GM13976 (cell line): Measurements from ENCODE around the gene ECI1.
A peak's percentile ranks its signal among the peaks of the same experiment; 100 is the strongest.
"Not testable (repeated sequence)": the region's sequence is repeated elsewhere in the genome, so short reads cannot be mapped to it uniquely, and the experiment has no call there.

Source experiments
- DNase-seq: peaks from one replicate; pipeline ENCODE4 v3.0.0; 2012; ENCODE audit warnings: low spot score
- in situ Hi-C: fragments of 300-500 bp; cut with MboI; formaldehyde crosslinking; loops from one replicate; pipeline ENCODE4 v1.12.0; 2022; ENCODE audit warnings: low sequenced_read_pairs, mixed read lengths, inconsistent platforms; ENCODE audit not compliant: unreplicated experiment
- TF ChIP-seq, protein P1 (sequence below): IDR thresholded peaks from 2 replicates; pipeline ENCODE4 v1.5.1; 2012; ENCODE audit warnings: borderline replicate concordance, mild to moderate bottlenecking; ENCODE audit not compliant: insufficient read depth; ENCODE audit errors: extremely low read depth, missing control alignments, control extremely low read depth

Gene ECI1

DNA sequence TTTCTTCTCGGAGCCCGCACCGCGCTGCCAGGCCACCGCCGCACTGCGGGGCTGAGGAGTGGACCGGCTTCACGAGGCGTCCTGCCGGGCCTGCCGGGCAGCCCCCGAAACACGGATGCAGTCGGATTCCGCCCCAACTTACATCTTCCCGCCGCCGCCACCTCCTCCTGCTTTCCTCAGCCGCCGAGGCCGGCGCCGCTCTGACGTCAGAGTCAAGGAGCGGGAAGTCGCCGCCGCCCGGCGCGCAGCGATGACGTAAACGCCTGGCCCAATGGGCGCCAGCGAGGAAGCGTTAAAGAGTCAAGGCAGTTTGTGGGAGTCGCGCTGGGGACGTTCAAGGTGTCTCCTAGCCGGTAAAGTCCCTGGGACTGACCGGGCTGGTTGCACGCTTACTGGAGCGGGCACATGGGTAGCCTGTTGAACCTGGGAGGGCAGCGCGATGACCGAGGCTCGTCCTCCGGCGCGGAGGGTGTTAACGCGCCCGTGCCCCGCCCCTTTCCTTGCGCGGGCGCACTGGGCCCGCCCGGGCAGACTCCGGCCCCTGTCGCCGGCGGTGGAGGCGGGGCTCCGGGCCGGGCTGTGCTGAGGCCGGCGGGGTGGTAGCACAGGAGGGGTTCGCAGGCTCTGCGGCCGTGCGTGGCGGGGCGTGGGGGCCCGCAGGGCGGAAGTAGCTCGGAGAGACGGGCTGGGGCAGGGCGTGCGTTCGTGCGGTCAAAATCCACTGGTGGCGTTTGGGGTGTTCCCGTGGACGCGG, 16.7 kb upstream of the ECI1 start, which contains the start of gene RNPS1:
TSS of gene RNPS1 (minus strand) at position 214 of the 754 bp plus-strand sequence. CDS start 3,483 bp downstream, outside the sequence.
- DNase-seq = peak; percentile 100
- in situ Hi-C loops = no loop called here
- TF ChIP-seq, protein P1, sequence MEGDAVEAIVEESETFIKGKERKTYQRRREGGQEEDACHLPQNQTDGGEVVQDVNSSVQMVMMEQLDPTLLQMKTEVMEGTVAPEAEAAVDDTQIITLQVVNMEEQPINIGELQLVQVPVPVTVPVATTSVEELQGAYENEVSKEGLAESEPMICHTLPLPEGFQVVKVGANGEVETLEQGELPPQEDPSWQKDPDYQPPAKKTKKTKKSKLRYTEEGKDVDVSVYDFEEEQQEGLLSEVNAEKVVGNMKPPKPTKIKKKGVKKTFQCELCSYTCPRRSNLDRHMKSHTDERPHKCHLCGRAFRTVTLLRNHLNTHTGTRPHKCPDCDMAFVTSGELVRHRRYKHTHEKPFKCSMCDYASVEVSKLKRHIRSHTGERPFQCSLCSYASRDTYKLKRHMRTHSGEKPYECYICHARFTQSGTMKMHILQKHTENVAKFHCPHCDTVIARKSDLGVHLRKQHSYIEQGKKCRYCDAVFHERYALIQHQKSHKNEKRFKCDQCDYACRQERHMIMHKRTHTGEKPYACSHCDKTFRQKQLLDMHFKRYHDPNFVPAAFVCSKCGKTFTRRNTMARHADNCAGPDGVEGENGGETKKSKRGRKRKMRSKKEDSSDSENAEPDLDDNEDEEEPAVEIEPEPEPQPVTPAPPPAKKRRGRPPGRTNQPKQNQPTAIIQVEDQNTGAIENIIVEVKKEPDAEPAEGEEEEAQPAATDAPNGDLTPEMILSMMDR = no peak

DNA sequence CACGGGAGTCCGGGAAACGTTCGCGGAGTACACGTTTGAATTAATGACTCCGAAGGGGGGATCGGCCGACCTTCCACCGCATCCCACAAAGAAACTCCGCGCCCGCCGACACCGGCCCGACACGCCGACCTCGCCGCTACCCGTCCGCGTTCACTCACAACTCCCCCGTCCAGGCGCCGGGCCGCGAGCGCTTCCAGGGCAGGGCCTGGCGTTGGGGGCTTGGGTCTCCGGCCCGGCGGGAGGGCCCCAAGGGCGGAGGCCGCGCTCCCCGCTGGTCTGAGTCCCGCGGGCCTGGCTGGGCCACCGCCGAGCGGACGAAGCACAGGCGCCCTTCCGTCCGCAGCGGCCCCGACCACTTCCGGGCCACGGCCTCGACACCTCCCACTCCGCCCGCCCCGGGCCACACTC, 16.1 kb upstream of the ECI1 start:
- in situ Hi-C loops = not testable (repeated sequence)
- DNase-seq = peak; percentile 78

DNA sequence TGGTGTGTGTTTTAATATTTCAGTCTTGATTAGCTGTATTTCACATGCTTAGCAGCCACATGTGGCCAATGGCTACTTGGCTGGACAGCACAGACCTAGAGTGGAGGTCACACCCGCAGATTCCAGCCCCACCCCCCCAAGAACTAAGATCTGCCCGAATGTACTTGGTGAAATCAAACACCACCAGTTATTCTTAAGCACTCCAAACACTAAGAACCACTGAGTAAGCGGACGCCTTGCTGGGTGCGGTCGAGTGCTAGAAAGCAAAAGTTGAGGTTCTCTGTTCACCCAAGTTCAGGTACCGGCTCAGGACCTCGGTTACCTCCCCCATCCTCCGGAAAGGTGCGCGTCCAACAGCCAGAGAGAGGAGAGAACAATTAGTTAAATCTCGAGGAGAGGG, 15.5 kb upstream of the ECI1 start:
- DNase-seq, in situ Hi-C loops: not testable (repeated sequence)

DNA sequence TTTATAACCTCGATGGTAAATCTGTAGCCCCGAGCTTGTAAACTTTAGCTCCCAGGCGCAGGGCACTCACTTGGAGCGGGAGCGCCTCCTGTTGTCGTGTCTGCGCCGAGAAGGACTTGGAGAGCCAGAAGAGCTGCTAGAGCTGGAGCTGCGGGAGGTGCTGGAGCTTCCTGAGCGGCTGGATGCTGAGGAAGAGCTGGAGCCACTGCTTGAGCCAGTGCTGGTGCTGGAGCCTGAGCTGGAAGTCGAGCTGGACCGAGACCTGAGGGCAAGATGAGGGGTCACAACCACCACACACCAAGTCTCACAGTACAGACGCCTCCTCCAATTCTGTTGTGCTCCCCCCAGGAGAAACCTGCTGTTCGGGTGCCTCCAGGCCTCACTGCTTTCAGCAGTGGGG, 11.6 kb upstream of the ECI1 start:
- in situ Hi-C loops, DNase-seq: not testable (repeated sequence)

DNA sequence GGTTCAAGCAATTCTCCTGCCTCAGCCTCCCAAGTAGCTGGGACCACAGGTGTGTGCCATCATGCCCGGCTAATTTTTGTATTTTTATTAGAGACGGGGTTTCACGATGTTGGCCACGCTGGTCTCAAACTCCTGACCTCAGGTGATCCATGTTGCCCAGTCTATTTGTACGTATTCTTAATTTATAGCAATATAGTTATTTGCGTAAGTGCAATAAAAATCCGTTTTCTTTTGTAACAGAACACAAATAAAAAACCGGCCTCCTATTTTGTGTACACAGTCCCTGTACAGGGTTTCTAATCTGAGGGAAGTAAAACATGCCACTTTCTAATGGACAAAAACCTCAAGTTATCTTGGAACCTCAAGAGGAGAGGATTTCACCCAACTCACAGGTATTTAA, 8.9 kb upstream of the ECI1 start:
- TF ChIP-seq, protein P1 = no peak
- DNase-seq = no peak
- in situ Hi-C loops = no loop called here

DNA sequence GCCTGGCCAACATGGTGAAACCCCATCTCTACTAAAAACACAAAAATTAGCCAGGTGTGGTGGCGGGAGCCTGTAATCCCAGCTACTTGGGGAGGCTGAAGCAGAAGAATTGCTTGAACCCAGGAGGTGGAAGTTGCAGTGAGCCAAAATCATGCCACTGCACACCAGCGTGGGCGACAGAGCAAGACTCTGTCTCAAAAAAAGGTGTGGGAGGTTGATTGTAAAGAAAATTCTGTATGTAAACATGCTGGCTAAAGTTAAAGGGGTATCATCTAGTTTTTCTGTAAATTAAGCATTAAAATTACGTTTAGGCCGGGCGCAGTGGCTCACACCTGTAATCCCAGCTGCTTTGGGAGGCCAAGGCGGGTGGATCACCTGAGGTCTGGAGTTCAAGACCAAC, 7.1 kb upstream of the ECI1 start:
- in situ Hi-C loops, DNase-seq: not testable (repeated sequence)

DNA sequence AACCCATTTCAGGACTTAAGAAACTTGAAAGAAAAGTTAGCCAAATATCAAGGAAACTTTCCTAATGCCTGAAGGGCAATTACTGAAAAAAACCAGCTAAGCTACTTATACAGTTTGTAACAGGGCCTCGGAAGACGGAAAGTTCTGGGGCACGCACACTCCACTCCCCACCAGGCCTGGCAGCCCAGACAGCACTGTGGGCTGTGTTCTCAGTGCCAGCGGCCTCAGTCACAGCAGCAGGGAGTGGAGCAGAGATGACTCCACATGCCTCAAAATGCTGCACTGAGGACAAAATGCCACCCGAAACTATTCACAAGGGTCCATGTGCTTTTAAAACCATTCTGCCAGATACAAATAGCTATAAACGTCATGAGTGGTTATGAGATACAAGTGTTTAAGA, 6.3 kb upstream of the ECI1 start:
- DNase-seq = no peak
- in situ Hi-C loops = no loop called here
- TF ChIP-seq, protein P1 = no peak

DNA sequence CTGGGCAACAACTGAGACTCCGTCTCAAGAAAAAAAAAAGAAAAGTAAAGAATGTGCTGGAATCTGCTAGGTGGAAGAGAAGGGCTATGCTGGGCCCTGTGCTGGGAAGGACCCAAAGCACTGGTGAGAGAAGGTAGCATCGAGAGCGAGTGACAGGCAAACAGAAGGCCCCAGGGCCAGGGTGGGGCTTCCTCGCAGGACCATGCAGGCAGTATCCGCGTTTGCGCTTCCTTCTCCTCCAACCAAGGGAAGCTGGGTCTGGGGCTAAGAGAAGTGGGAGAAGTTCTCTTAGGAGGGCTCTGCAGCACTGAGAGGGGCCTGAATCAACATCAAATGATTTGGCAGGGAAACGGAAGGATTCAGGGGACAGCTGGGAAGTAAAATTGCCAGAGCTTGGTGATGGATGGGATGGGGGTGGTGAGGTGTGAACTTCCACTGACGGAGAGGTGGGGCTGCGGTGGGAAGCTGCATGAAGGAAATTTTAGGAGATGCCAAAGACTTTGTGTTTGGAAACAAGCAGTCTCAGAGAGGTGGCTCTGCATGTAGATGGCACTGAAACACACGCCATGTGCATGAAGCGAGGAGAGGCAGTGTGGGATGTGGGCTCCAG, 5.2 kb upstream of the ECI1 start:
- in situ Hi-C loops = no loop called here
- TF ChIP-seq, protein P1 = no peak
- no peak for DNase-seq

DNA sequence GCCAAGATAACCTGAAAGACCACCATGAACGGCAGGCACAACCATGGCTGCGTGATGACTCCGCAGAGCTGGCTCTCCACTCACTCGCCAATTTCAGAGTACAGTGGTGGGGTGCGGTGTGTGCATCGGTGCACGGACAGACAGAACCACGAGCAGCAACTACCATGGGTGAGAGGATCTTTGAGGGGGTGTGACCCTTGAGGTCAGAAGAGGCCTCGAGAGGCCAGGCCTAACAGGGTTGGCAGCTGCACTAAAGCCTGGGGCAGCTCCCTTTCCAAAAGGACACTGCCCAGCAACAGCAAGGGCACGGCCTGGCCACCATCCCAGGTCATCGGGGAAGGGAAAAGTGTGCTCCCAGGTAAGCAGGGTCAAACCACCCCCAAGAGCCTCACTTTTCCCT, 1.9 kb upstream of the ECI1 start:
- in situ Hi-C loops = no loop called here
- no peak for DNase-seq

More for the DNA sequence above, 1.9 kb upstream of the ECI1 start:
- TF ChIP-seq, protein P1 = no peak
